Tibial nerve (tissue), 4 donors: ENCODE results near the gene PNCK.

Experiments used
- CTCF ChIP-seq, 5 experiments: fragments of 200-600 bp in 3 of 5; fragments of 450-650 bp in 2 of 5; sonication (generic) in 3 of 5; IDR thresholded peaks; one replicate each; pipeline ENCODE4 v1.5.1; 2016 to 2019; ENCODE audit warnings: antibody characterized with exemption in 5 of 5, mild to moderate bottlenecking in 3 of 5, moderate library complexity in 2 of 5
- EP300 ChIP-seq, 2 donors: sonication (generic); formaldehyde crosslinking; IDR thresholded peaks; one replicate each; pipeline ENCODE4 v1.6.1; 2017; ENCODE audit warnings: antibody characterized with exemption in 2 of 2, mild to moderate bottlenecking in 1 of 2
- POLR2A ChIP-seq, 2 donors: fragments of 450-650 bp; IDR thresholded peaks; one replicate each; pipeline ENCODE4 v1.6.1; 2017; ENCODE audit warnings: antibody characterized with exemption in 2 of 2, mild to moderate bottlenecking in 2 of 2, moderate library complexity in 2 of 2

- TF ChIP-seq CTCF (IDR thresholded peaks at IDR 0.05) (no peak), EP300 (IDR thresholded peaks at IDR 0.05) (no peak), POLR2A (IDR thresholded peaks at IDR 0.05) (no peak)
Observed at GRCh38 chrX:153636716-153637115, 36.9 kb downstream of the PNCK start.
